Ascending aorta (tissue), 2 donors: ENCODE measurements around the gene RANGRF. TPM values are rescaled to one million over a fixed set of nuclear protein-coding genes. Genes with fewer than 3 reads are reported as not detected.
"Not testable (repeated sequence)": the region's sequence is repeated elsewhere in the genome, so short reads cannot be mapped to it uniquely, and the experiment has no call there.

Experiments
- DNase-seq, 2 donors: peaks; one replicate each; pipeline ENCODE4 v3.0.0-alpha.2; 2019; ENCODE audit warnings: low spot score in 2 of 2
- H3K27ac ChIP-seq, 2 donors: fragments of 200-600 bp; sonication (generic); one replicate each; pipeline ENCODE4 v1.5.1; 2016 to 2017; ENCODE audit warnings: mild to moderate bottlenecking in 1 of 2
- H3K27me3 ChIP-seq: fragments of 200-600 bp; sonication (generic); one replicate; pipeline ENCODE4 v1.5.1; 2017
- H3K36me3 ChIP-seq, 2 donors: fragments of 200-600 bp; sonication (generic); one replicate each; pipeline ENCODE4 v1.5.1; 2016
- H3K4me1 ChIP-seq, 2 donors: fragments of 200-600 bp; sonication (generic); one replicate each; pipeline ENCODE4 v1.5.1; 2016 to 2017; ENCODE audit warnings: mild to moderate bottlenecking in 1 of 2
- H3K4me3 ChIP-seq, 2 donors: fragments of 200-600 bp; sonication (generic); one replicate each; pipeline ENCODE4 v1.5.1; 2016 to 2017; ENCODE audit warnings: mild to moderate bottlenecking in 1 of 2
- H3K9me3 ChIP-seq, 2 donors: fragments of 200-600 bp; sonication (generic); one replicate each; pipeline ENCODE4 v1.5.1; 2016
- CTCF ChIP-seq, 3 experiments: fragments of 200-600 bp in 2 of 3; fragments of 450-650 bp in 1 of 3; sonication (generic) in 2 of 3; IDR thresholded peaks; one replicate each; pipeline ENCODE4 v1.5.1; 2016 to 2019; ENCODE audit warnings: antibody characterized with exemption in 3 of 3, mild to moderate bottlenecking in 1 of 3, moderate library complexity in 1 of 3
- intact Hi-C: fragments of 100-400 bp; cut with DNase I; formaldehyde crosslinking; loops from one replicate; pipeline ENCODE4 v1.15.1; 2023
- total RNA-seq: library from RNA; depleted of rRNA; stranded (reverse); fragments of >200 nt; gene quantifications from one replicate; pipeline ENCODE4 v1.1.0, GENCODE V29; 2016

Gene RANGRF
- 15.5 TPM for total RNA-seq

- no peaks in the 10 kb centered on the region for H3K9me3 ChIP-seq
- no peaks in the 10 kb centered on the region for H3K36me3 ChIP-seq
- peak within 1 kb of the TSS; percentile 89 to 94 for H3K27ac ChIP-seq
- H3K27me3 ChIP-seq: no peaks in the 10 kb centered on the region
- H3K4me3 ChIP-seq: peak within 1 kb of the TSS; percentile 81 to 87
- intact Hi-C loops: loop anchor here (1.0 to 2.0 kb wide), 3 partner anchors 39 to 170 kb away; partner anchors contain the start of genes ALOXE3 and PFAS
- peaks cover 4 to 11% of the 10 kb centered on the region in 2 donors for H3K4me1 ChIP-seq
- DNase-seq: peak; percentile 42 to 93
- no peak for TF ChIP-seq CTCF (IDR thresholded peaks at IDR 0.05)
These were observed at the start of gene RANGRF for GRCh38 chr17:8288336-8289102. TSS of gene RANGRF (plus strand) at chr17:8288670. CDS start at chr17:8288789, 119 bp downstream.

- Histone ChIP-seq H3K4me3 (no peak overlapping the region), H3K27ac (no peak overlapping the region), H3K4me1 (no peaks in the 10 kb centered on the region), H3K36me3 (peaks cover 9 to 31% of the 10 kb centered on the region in 2 donors), H3K9me3 (no peaks in the 10 kb centered on the region), H3K27me3 (no peaks in the 10 kb centered on the region)
- intact Hi-C loops: no loop called here
- TF ChIP-seq CTCF (IDR thresholded peaks at IDR 0.05): no peak
- DNase-seq: no peak
These were observed 44.6 kb upstream of the RANGRF start for GRCh38 chr17:8243827-8244226.

GRCh38 chr17:8244768-8245167 lies 43.7 kb upstream of the RANGRF start:
- Histone ChIP-seq H3K36me3 (peaks cover 8 to 23% of the 10 kb centered on the region in 2 donors), H3K27ac (no peak overlapping the region), H3K4me1 (peaks cover 0 to 4% of the 10 kb centered on the region in 2 donors), H3K4me3 (no peak overlapping the region), H3K27me3 (no peaks in the 10 kb centered on the region), H3K9me3 (no peaks in the 10 kb centered on the region)
- DNase-seq: no peak
- intact Hi-C loops: no loop called here
- TF ChIP-seq CTCF (IDR thresholded peaks at IDR 0.05): no peak

GRCh38 chr17:8248751-8249607 lies 39.5 kb upstream of the RANGRF start, which contains the start of gene PFAS:
TSS of gene PFAS (plus strand) at chr17:8249289. CDS start at chr17:8253938, 4,649 bp downstream.
- H3K27ac ChIP-seq: peak within 1 kb of the TSS; percentile 94 to 98
- intact Hi-C loops: loop anchor here (1.0 to 2.0 kb wide), 3 partner anchors 26 to 110 kb away; partner anchors contain the start of gene RANGRF
- peak within 1 kb of the TSS; percentile 80 to 82 for H3K4me3 ChIP-seq
- peak; percentile 75 to 98 for DNase-seq
- no peaks in the 10 kb centered on the region for H3K27me3 ChIP-seq
- H3K4me1 ChIP-seq: peaks cover 0 to 6% of the 10 kb centered on the region in 2 donors
- H3K36me3 ChIP-seq: peaks cover 0 to under 1% of the 10 kb centered on the region in 2 donors
- TF ChIP-seq CTCF (IDR thresholded peaks at IDR 0.05): peak in 1 of 3 experiments; percentile 20
- H3K9me3 ChIP-seq: no peaks in the 10 kb centered on the region

- TF ChIP-seq CTCF (IDR thresholded peaks at IDR 0.05): no peak
- H3K4me3 ChIP-seq: peak overlapping the region; percentile 80 to 82
- no peaks in the 10 kb centered on the region for H3K9me3 ChIP-seq
- peaks cover 3 to 9% of the 10 kb centered on the region in 2 donors for H3K36me3 ChIP-seq
- H3K27me3 ChIP-seq: no peaks in the 10 kb centered on the region
- no peak for DNase-seq
- H3K4me1 ChIP-seq: peaks cover 0 to 6% of the 10 kb centered on the region in 2 donors
- peak overlapping the region; percentile 94 to 98 for H3K27ac ChIP-seq
- intact Hi-C loops: loop anchor here (1.0 to 2.0 kb wide), 4 partner anchors 27 to 111 kb away; partner anchors contain the start of gene RANGRF
These were observed 38.6 kb upstream of the RANGRF start for GRCh38 chr17:8249621-8250500.

- H3K27me3 ChIP-seq, H3K9me3 ChIP-seq, H3K4me3 ChIP-seq, H3K4me1 ChIP-seq, H3K27ac ChIP-seq, DNase-seq: not testable (repeated sequence)
- intact Hi-C loops: loop anchor here (2.0 kb wide), 1 partner anchor 53 kb away; no protein-coding TSS in a partner anchor
- H3K36me3 ChIP-seq: peaks cover 18 to 24% of the 10 kb centered on the region in 2 donors
These were observed 37.1 kb upstream of the RANGRF start for GRCh38 chr17:8251411-8251810.
